ENCODE measurements around the gene FOXI3. TPM values are rescaled to one million over a fixed set of nuclear protein-coding genes. Genes with fewer than 3 reads are reported as not detected.

Gene FOXI3
- total RNA-seq, 1 donor from 2014 or later: not detected

DNA sequence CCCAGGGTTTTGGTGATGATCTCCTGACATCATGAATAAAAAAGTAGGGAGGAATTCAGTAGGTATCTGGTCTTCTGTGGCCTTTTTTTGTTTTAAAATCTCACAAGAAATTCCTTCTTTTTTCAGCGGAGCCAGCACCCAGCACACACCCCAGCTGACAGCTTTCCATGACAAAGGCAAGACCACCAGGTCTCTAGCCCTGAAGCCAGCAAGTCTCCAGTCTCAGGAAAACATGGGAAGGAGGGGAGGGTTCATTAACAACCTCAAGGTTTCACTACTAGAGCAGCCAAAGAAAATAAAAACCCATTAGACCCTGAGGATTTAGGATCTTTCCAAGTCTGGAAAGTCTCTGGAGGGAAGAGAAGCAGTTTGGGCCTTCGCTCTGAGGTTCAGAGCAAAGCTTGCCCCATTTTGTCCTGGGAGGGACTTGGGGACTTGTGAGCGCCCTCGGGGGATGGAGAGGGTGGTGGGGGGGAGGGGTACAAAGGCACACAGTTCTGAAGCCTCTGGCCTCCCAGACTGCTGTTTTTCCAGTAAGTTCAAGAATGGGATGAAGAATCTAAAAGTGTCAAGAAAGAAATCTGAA, 9.0 kb downstream of the FOXI3 start:
- Histone ChIP-seq H3K36me3 (no peaks in the 10 kb centered on the region), H3K27me3 (peaks cover 6% of the 10 kb centered on the region)
- no peak for DNase-seq (ENCODE audit: extremely low spot score in 2 of 2)

DNA sequence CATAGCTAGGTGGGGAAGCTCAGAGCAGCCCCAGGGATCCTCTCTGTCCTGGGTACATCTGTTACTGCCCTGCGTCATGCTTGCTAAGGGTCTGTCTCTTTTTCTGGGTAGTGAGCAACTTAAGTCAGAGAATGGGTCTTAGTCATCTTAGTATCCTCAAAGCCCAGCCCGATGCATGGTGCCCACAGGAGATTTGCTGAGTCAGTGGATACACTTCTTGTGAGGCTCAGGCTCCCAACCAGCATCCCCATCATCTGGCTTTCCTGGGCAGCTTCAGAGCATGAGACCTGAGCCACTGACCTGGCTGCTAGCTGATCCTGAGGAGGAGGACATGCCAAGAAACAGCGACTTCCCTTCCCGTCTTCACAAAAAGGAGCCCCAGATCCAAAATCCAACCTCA, 10.0 kb downstream of the FOXI3 start:
- no peak overlapping the region for H3K27ac ChIP-seq
- no peaks in the 10 kb centered on the region for H3K9me3 ChIP-seq
- DNase-seq (ENCODE audit: extremely low spot score in 2 of 2): no peak
- H3K27me3 ChIP-seq: no peaks in the 10 kb centered on the region
- no peaks in the 10 kb centered on the region for H3K36me3 ChIP-seq
- H3K4me3 ChIP-seq: no peak overlapping the region
- intact Hi-C loops (cut with DNase I): no loop called here
- TF ChIP-seq, protein P1, sequence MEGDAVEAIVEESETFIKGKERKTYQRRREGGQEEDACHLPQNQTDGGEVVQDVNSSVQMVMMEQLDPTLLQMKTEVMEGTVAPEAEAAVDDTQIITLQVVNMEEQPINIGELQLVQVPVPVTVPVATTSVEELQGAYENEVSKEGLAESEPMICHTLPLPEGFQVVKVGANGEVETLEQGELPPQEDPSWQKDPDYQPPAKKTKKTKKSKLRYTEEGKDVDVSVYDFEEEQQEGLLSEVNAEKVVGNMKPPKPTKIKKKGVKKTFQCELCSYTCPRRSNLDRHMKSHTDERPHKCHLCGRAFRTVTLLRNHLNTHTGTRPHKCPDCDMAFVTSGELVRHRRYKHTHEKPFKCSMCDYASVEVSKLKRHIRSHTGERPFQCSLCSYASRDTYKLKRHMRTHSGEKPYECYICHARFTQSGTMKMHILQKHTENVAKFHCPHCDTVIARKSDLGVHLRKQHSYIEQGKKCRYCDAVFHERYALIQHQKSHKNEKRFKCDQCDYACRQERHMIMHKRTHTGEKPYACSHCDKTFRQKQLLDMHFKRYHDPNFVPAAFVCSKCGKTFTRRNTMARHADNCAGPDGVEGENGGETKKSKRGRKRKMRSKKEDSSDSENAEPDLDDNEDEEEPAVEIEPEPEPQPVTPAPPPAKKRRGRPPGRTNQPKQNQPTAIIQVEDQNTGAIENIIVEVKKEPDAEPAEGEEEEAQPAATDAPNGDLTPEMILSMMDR (IDR thresholded peaks at IDR 0.05): no peak
- TF ChIP-seq POLR2A (IDR thresholded peaks at IDR 0.05): no peak
- no peak for TF ChIP-seq POLR2AphosphoS5 (IDR thresholded peaks at IDR 0.05; ENCODE audit: insufficient read depth in 1 of 2, low read depth in 1 of 2)
- no peaks in the 10 kb centered on the region for H3K4me1 ChIP-seq

More for the DNA sequence above, 9.0 kb downstream of the FOXI3 start:
- H3K4me1 ChIP-seq: no peaks in the 10 kb centered on the region
- no peak overlapping the region for H3K27ac ChIP-seq
- no peak for TF ChIP-seq POLR2AphosphoS5 (IDR thresholded peaks at IDR 0.05; ENCODE audit: insufficient read depth in 1 of 2, low read depth in 1 of 2)
- TF ChIP-seq, protein P1 (IDR thresholded peaks at IDR 0.05): no peak
- no peak for TF ChIP-seq POLR2A (IDR thresholded peaks at IDR 0.05)
- no peaks in the 10 kb centered on the region for H3K9me3 ChIP-seq
- H3K4me3 ChIP-seq: no peak overlapping the region
- intact Hi-C loops (cut with DNase I): no loop called here

GRCh38 chr2:88442061-88442460, 10.4 kb downstream of the FOXI3 start:
- no peaks in the 10 kb centered on the region for H3K27me3 ChIP-seq
- no peak overlapping the region for H3K4me3 ChIP-seq
- TF ChIP-seq POLR2AphosphoS5 (IDR thresholded peaks at IDR 0.05; ENCODE audit: insufficient read depth in 1 of 2, low read depth in 1 of 2): no peak
- TF ChIP-seq, protein P1 (IDR thresholded peaks at IDR 0.05): no peak
- TF ChIP-seq POLR2A (IDR thresholded peaks at IDR 0.05): no peak
- intact Hi-C loops (cut with DNase I): no loop called here
- no peaks in the 10 kb centered on the region for H3K4me1 ChIP-seq
- DNase-seq (ENCODE audit: extremely low spot score in 2 of 2): no peak
- no peak overlapping the region for H3K27ac ChIP-seq
- H3K9me3 ChIP-seq: no peaks in the 10 kb centered on the region
- no peaks in the 10 kb centered on the region for H3K36me3 ChIP-seq

DNA sequence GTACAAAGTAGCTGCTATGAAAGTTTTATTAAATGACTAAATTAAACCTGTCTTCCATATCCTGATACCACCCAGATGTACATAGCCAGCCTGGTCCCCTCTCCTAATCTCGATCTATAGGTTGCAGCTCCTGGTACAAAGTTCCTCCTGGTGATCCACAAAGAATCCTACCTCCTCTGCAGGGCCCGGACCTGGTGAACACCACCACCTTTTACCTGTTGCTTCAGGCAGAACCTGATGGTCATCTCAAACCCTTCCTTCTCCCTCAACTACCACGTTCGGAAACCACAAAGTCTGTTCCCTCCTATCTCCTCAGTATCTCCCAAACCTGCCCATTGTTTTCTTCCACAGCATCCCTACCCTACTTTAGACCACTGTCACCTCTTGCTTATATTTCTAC, 15.5 kb downstream of the FOXI3 start:
- H3K9me3 ChIP-seq: no peaks in the 10 kb centered on the region
- intact Hi-C loops (cut with DNase I): no loop called here
- no peak overlapping the region for H3K27ac ChIP-seq
- H3K27me3 ChIP-seq: no peaks in the 10 kb centered on the region
- TF ChIP-seq, protein P1 (IDR thresholded peaks at IDR 0.05): no peak
- TF ChIP-seq POLR2AphosphoS5 (IDR thresholded peaks at IDR 0.05; ENCODE audit: insufficient read depth in 1 of 2, low read depth in 1 of 2): no peak
- no peak for TF ChIP-seq POLR2A (IDR thresholded peaks at IDR 0.05)
- H3K4me1 ChIP-seq: no peaks in the 10 kb centered on the region
- DNase-seq (ENCODE audit: extremely low spot score in 2 of 2): no peak
- H3K4me3 ChIP-seq: no peak overlapping the region
- no peaks in the 10 kb centered on the region for H3K36me3 ChIP-seq

- Histone ChIP-seq H3K36me3 (no peaks in the 10 kb centered on the region), H3K27ac (no peak overlapping the region), H3K27me3 (no peaks in the 10 kb centered on the region), H3K9me3 (no peaks in the 10 kb centered on the region), H3K4me3 (no peak overlapping the region), H3K4me1 (no peaks in the 10 kb centered on the region)
- DNase-seq (ENCODE audit: extremely low spot score in 2 of 2): no peak
- intact Hi-C loops (cut with DNase I): no loop called here
- TF ChIP-seq POLR2A (IDR thresholded peaks at IDR 0.05) (no peak), POLR2AphosphoS5 (IDR thresholded peaks at IDR 0.05; ENCODE audit: insufficient read depth in 1 of 2, low read depth in 1 of 2) (no peak)
- TF ChIP-seq, protein P1 (IDR thresholded peaks at IDR 0.05): no peak
Observed at GRCh38 chr2:88429929-88430328, 22.6 kb downstream of the FOXI3 start.

Data from vagina (tissue), 2 donors.